Activated CD4-positive, alpha-beta T cell treated with anti-CD3 and anti-CD28 coated beads, Interleukin-2, amount 10 ng/mL, durations not matched to agents 7 days and 5 days (primary cell): ENCODE measurements around the gene TMCC1. TPM values are rescaled to one million over a fixed set of nuclear protein-coding genes. Genes with fewer than 3 reads are reported as not detected.

Experiments
- CTCF ChIA-PET: fragments of 350-600 bp; sonication (Branson Sonifier 250); formaldehyde crosslinking; loops from one replicate; lab custom pipeline; 2021; ENCODE audit warnings: antibody characterized with exemption; lab: Charles Lee
- POLR2A ChIA-PET: fragments of 350-600 bp; sonication (Branson Sonifier 250); formaldehyde crosslinking; loops from one replicate; lab custom pipeline; 2021; ENCODE audit warnings: antibody characterized with exemption; lab: Charles Lee
- DNase-seq: peaks from one replicate; pipeline ENCODE4 v3.0.0-alpha.2; 2020
- H3K27ac Mint-ChIP-seq: one replicate; pipeline ENCODE4 v1.8.0; 2021; ENCODE audit warnings: mild to moderate bottlenecking, moderate library complexity, mixed read lengths
- H3K27me3 Mint-ChIP-seq: one replicate; pipeline ENCODE4 v1.8.0; 2021; ENCODE audit warnings: mixed read lengths
- H3K36me3 Mint-ChIP-seq: one replicate; pipeline ENCODE4 v1.8.0; 2021; ENCODE audit warnings: low read depth, mixed read lengths
- H3K4me1 Mint-ChIP-seq: one replicate; pipeline ENCODE4 v1.8.0; 2021; ENCODE audit warnings: mixed read lengths
- H3K4me3 Mint-ChIP-seq: one replicate; pipeline ENCODE4 v1.8.0; 2021; ENCODE audit warnings: mild to moderate bottlenecking, moderate library complexity, mixed read lengths
- H3K9me3 Mint-ChIP-seq: one replicate; pipeline ENCODE4 v1.8.0; 2021; ENCODE audit warnings: mixed read lengths
- total RNA-seq, 2 experiments: library from RNA; stranded (reverse); gene quantifications; one replicate each; pipeline ENCODE4 v1.2.3, GENCODE V29; 2021

Gene TMCC1
- total RNA-seq, 2 experiments from 2014 or later, result 14.9 to 18.7 TPM

DNA sequence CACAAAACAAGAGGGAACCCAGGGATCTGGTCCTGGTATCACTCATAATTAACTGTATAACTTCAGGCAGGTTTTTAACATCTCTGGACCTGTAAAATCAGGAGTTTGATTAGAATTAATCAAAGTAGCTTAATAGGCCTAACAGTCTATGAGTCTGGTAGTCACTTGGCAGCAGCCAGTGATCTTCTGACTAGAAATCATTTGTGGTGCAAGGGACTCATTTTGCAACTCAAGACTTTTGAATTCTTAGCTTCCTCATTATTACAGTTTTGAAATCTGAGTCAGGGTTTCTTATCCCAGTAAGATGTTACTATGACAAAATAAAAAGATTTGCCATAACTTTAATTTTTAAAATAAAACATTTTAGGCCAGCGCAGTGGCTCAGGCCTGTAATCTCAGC, 70.8 kb downstream of the TMCC1 start:
- Mint-ChIP-seq H3K36me3 (no peaks in the 10 kb centered on the region), H3K27ac (no peak overlapping the region), H3K9me3 (no peaks in the 10 kb centered on the region), H3K4me1 (peaks cover 10% of the 10 kb centered on the region), H3K4me3 (no peak overlapping the region), H3K27me3 (no peaks in the 10 kb centered on the region)
- no peak for DNase-seq
- CTCF ChIA-PET, result interaction anchor here (1.0 kb wide), 2 partner anchors 12 to 439 kb away, joined by 3 read pairs; no protein-coding TSS in a partner anchor
- POLR2A ChIA-PET, result no interaction called here

DNA sequence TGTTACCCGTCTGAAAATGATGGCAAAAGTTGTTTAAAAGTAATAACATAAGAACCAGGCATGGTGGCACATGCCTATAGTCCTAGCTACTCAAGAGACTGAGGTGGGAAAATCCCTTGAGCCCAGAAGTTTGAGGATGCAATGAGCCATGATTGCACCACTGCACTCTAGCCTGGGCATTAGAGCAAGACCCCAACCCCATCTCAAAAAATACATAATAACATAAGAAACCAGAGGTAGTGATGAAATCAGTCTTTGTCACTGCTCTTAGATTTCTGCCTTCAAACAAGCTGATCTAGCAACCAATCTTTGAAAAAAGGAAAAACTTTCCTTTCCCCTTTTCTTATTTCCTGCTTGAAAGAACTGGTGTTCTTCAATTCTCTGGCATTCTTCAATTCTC, 71.3 kb downstream of the TMCC1 start:
- H3K9me3 Mint-ChIP-seq, result no peaks in the 10 kb centered on the region
- H3K4me3 Mint-ChIP-seq, result no peak overlapping the region
- H3K36me3 Mint-ChIP-seq, result no peaks in the 10 kb centered on the region
- ChIA-PET CTCF (interaction anchor here (1.0 kb wide), 2 partner anchors 12 to 439 kb away, joined by 3 read pairs; no protein-coding TSS in a partner anchor), POLR2A (no interaction called here)
- H3K27ac Mint-ChIP-seq, result no peak overlapping the region
- H3K27me3 Mint-ChIP-seq, result no peaks in the 10 kb centered on the region
- peaks cover 6% of the 10 kb centered on the region for H3K4me1 Mint-ChIP-seq
- DNase-seq, result no peak

GRCh38 chr3:129820587-129820986, 72.9 kb downstream of the TMCC1 start:
- H3K36me3 Mint-ChIP-seq, result peaks cover 4% of the 10 kb centered on the region
- CTCF ChIA-PET, result no interaction called here
- no peaks in the 10 kb centered on the region for H3K4me1 Mint-ChIP-seq
- H3K4me3 Mint-ChIP-seq, result no peak overlapping the region
- no peak overlapping the region for H3K27ac Mint-ChIP-seq
- H3K9me3 Mint-ChIP-seq, result no peaks in the 10 kb centered on the region
- POLR2A ChIA-PET, result no interaction called here
- no peak for DNase-seq
- H3K27me3 Mint-ChIP-seq, result no peaks in the 10 kb centered on the region

DNA sequence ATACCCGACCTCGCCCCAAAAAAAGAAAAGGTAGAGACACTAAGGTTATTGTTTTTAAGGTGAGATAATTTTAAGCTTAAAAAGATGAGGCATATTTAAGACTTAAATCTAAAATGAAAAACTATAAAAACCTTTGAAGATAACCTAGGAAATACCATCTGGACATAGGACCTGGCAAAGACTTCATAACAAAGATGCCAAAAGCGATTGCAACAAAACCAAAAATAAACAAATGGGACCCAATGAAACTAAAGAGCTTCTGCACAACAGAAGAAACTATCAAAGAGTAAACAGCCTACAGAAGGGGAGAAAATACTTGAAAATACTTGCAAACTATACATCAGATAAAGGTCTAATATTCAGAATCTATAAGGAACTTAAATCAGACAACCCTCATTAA, 80.9 kb downstream of the TMCC1 start:
- H3K36me3 Mint-ChIP-seq, result peaks cover 4% of the 10 kb centered on the region
- no peak overlapping the region for H3K4me3 Mint-ChIP-seq
- no peaks in the 10 kb centered on the region for H3K27me3 Mint-ChIP-seq
- no peaks in the 10 kb centered on the region for H3K4me1 Mint-ChIP-seq
- POLR2A ChIA-PET, result no interaction called here
- CTCF ChIA-PET, result no interaction called here
- H3K27ac Mint-ChIP-seq, result no peak overlapping the region
- H3K9me3 Mint-ChIP-seq, result no peaks in the 10 kb centered on the region
- no peak for DNase-seq

DNA sequence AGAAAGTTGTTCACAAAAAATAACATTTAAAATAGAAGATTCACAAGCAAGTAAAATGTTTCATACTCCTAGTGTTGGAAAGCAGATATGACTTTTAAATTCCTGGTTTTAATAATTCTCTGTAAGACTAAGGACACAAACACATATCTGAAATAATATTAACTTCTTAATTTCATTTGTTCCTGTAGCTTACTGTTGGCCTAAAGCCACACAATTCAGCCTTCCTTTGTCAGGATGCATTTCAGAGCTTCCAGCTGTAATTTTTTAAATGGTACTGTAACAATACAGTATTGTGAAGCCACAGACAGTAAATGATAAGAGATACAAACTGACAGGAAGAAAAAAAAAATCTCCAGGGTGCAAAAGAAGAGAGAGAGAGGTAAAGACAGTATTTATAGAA, 84.2 kb downstream of the TMCC1 start:
- ChIA-PET POLR2A (no interaction called here), CTCF (interaction anchor here (0.9 kb wide), 1 partner anchor 133 kb away, joined by 4 read pairs; no protein-coding TSS in a partner anchor)
- no peak overlapping the region for H3K4me3 Mint-ChIP-seq
- H3K27me3 Mint-ChIP-seq, result no peaks in the 10 kb centered on the region
- no peak overlapping the region for H3K27ac Mint-ChIP-seq
- no peaks in the 10 kb centered on the region for H3K4me1 Mint-ChIP-seq
- H3K36me3 Mint-ChIP-seq, result no peaks in the 10 kb centered on the region
- no peak for DNase-seq
- no peaks in the 10 kb centered on the region for H3K9me3 Mint-ChIP-seq

GRCh38 chr3:129796146-129796545, 97.4 kb downstream of the TMCC1 start:
- H3K9me3 Mint-ChIP-seq, result no peaks in the 10 kb centered on the region
- no peaks in the 10 kb centered on the region for H3K36me3 Mint-ChIP-seq
- CTCF ChIA-PET, result no interaction called here
- H3K4me3 Mint-ChIP-seq, result no peak overlapping the region
- no peak overlapping the region for H3K27ac Mint-ChIP-seq
- DNase-seq, result no peak
- POLR2A ChIA-PET, result no interaction called here
- H3K27me3 Mint-ChIP-seq, result no peaks in the 10 kb centered on the region
- peaks cover 19% of the 10 kb centered on the region for H3K4me1 Mint-ChIP-seq

- Mint-ChIP-seq H3K9me3 (no peaks in the 10 kb centered on the region), H3K4me1 (peaks cover 19% of the 10 kb centered on the region), H3K36me3 (no peaks in the 10 kb centered on the region), H3K27ac (no peak overlapping the region), H3K4me3 (no peak overlapping the region), H3K27me3 (no peaks in the 10 kb centered on the region)
- DNase-seq, result no peak
- POLR2A ChIA-PET, result interaction anchor here (0.6 kb wide), 1 partner anchor 33 kb away, joined by 3 read pairs; no protein-coding TSS in a partner anchor
- CTCF ChIA-PET, result no interaction called here
Observed at GRCh38 chr3:129795186-129796010, 98.1 kb downstream of the TMCC1 start.

DNA sequence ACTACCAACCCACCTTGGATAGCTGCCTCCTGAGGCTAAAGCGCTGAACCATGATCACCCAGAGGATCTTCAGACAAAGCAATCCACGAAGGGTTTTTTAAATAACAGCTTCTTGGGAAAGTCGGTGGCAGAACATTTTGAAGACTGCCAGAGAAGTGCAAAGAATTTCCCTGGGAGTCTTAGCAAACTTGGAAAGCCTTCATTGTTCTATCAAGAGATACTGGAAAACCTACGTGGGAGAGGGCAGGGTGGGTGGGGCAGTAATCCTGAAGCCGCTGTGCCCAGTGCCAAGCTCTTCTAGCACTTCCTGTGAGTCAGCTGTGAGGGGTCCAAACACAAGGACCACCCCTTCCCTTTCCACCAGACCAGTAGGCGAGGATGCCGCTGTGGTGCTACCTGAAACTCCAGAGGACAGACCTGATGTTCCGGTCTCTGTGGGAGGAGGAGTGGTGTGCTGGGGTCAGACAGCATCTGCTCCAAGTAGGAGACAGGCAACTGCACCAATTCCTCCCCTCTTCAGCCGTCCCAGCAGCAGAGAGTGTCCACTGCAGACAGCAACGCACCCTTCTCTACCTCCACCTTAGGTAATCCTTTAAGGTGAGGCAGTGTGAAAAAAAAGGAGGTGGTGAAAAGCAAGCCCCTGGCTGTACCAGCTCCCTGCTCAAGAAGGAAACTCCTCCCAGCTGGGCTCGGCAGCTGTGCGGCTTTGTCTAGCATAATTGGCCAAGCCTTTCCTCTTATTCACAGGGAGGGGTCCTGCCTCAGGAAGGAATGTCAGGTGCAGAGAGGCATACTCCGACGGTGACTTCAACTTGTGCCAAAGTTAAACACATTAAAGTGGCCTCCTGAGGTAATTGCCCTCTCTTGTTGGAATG, 99.0 kb downstream of the TMCC1 start:
- Mint-ChIP-seq H3K9me3 (no peaks in the 10 kb centered on the region), H3K4me3 (no peak overlapping the region), H3K4me1 (peaks cover 19% of the 10 kb centered on the region), H3K27ac (no peak overlapping the region), H3K36me3 (no peaks in the 10 kb centered on the region), H3K27me3 (no peaks in the 10 kb centered on the region)
- CTCF ChIA-PET, result no interaction called here
- peak; percentile 11 for DNase-seq
- POLR2A ChIA-PET, result interaction anchor here (0.6 kb wide), 1 partner anchor 34 kb away, joined by 3 read pairs; no protein-coding TSS in a partner anchor

- H3K4me3 Mint-ChIP-seq, result no peak overlapping the region
- no peak for DNase-seq
- H3K4me1 Mint-ChIP-seq, result peaks cover 19% of the 10 kb centered on the region
- ChIA-PET CTCF (no interaction called here), POLR2A (no interaction called here)
- H3K9me3 Mint-ChIP-seq, result no peaks in the 10 kb centered on the region
- no peaks in the 10 kb centered on the region for H3K36me3 Mint-ChIP-seq
- no peak overlapping the region for H3K27ac Mint-ChIP-seq
- H3K27me3 Mint-ChIP-seq, result no peaks in the 10 kb centered on the region
Observed at GRCh38 chr3:129793942-129794310, 99.6 kb downstream of the TMCC1 start.

GRCh38 chr3:129793319-129793718, 100.2 kb downstream of the TMCC1 start:
- no peak overlapping the region for H3K4me3 Mint-ChIP-seq
- ChIA-PET POLR2A (no interaction called here), CTCF (no interaction called here)
- H3K9me3 Mint-ChIP-seq, result no peaks in the 10 kb centered on the region
- no peaks in the 10 kb centered on the region for H3K36me3 Mint-ChIP-seq
- no peak overlapping the region for H3K27ac Mint-ChIP-seq
- H3K4me1 Mint-ChIP-seq, result peaks cover 19% of the 10 kb centered on the region
- no peak for DNase-seq
- H3K27me3 Mint-ChIP-seq, result no peaks in the 10 kb centered on the region

DNA sequence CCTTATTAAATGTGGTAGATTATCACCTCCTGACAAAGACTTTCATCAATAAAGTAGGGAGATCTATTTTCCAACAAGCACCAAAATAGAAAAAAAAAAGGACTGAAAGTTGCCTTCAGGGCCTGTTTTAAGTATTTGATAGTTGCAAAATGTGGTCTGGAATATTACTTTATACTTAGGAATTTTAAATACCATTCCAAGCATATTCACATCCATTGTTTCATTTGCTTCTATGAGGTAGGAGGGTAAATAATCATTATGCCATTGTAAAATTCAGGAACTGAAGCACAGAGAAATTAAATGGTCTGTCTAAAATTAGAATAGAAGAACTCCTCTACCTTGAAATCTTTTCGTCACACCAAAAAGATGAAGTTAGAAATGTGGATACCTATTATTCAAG, 110.0 kb downstream of the TMCC1 start:
- H3K4me3 Mint-ChIP-seq, result no peak overlapping the region
- CTCF ChIA-PET, result no interaction called here
- H3K4me1 Mint-ChIP-seq, result no peaks in the 10 kb centered on the region
- H3K36me3 Mint-ChIP-seq, result no peaks in the 10 kb centered on the region
- no peaks in the 10 kb centered on the region for H3K27me3 Mint-ChIP-seq
- peaks cover 8% of the 10 kb centered on the region for H3K9me3 Mint-ChIP-seq
- H3K27ac Mint-ChIP-seq, result no peak overlapping the region
- POLR2A ChIA-PET, result no interaction called here
- no peak for DNase-seq

DNA sequence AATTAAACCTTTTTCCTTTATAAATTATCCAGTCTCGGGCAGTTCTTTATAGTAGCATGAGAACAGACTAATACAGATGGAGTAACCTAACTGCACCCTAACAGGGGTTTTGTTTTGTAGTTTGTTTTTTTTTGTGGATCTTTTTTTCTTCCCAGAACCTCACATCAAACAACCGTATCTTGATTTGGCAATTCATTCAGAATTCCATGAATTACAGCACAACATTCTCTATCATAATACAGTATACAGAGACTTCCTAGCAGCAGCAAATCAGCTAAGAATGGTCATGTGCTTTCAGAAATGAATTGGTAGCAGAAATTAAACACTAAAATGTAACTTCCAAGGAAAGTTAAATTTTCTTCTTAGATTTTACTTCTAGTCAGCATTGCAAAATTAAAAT, 114.6 kb downstream of the TMCC1 start:
- Mint-ChIP-seq H3K9me3 (peaks cover 18% of the 10 kb centered on the region), H3K36me3 (no peaks in the 10 kb centered on the region), H3K27ac (no peak overlapping the region), H3K4me1 (no peaks in the 10 kb centered on the region), H3K27me3 (no peaks in the 10 kb centered on the region), H3K4me3 (no peak overlapping the region)
- CTCF ChIA-PET, result no interaction called here
- no peak for DNase-seq
- POLR2A ChIA-PET, result no interaction called here

GRCh38 chr3:129777806-129778205, 115.7 kb downstream of the TMCC1 start:
- Mint-ChIP-seq H3K27ac (no peak overlapping the region), H3K36me3 (no peaks in the 10 kb centered on the region), H3K9me3 (peaks cover 18% of the 10 kb centered on the region), H3K27me3 (no peaks in the 10 kb centered on the region), H3K4me1 (no peaks in the 10 kb centered on the region), H3K4me3 (no peak overlapping the region)
- DNase-seq, result no peak
- ChIA-PET POLR2A (no interaction called here), CTCF (no interaction called here)
